Activated naive CD8-positive, alpha-beta T cell treated with anti-CD3 and anti-CD28 coated beads, Interleukin-2, amount 10 ng/mL, durations not matched to agents 7 days and 5 days (primary cell): ENCODE results near the gene ZNF512. TPM values are rescaled to one million over a fixed set of nuclear protein-coding genes. Genes with fewer than 3 reads are reported as not detected.
"Not testable (repeated sequence)": the region's sequence is repeated elsewhere in the genome, so short reads cannot be mapped to it uniquely, and the experiment has no call there.

Experiments
- ATAC-seq: fragments of 150-1000 bp; cut with Tn5 transposase; one replicate; pipeline ENCODE4 v1.10.0; 2021; ENCODE audit warnings: low read depth, moderate library complexity
- POLR2A ChIA-PET: fragments of 350-600 bp; sonication (Branson Sonifier 250); formaldehyde crosslinking; loops from one replicate; lab custom pipeline; 2021; ENCODE audit warnings: antibody characterized with exemption; lab: Charles Lee
- DNase-seq: peaks from one replicate; pipeline ENCODE4 v3.0.0; 2021
- H3K27ac Mint-ChIP-seq: one replicate; pipeline ENCODE4 v1.8.0; 2022; ENCODE audit warnings: mild to moderate bottlenecking, mixed read lengths
- H3K27me3 Mint-ChIP-seq: one replicate; pipeline ENCODE4 v1.8.0; 2022; ENCODE audit warnings: mild to moderate bottlenecking, moderate library complexity, mixed read lengths
- H3K36me3 Mint-ChIP-seq: one replicate; pipeline ENCODE4 v1.8.0; 2021; ENCODE audit warnings: mild to moderate bottlenecking, mixed read lengths
- H3K4me1 Mint-ChIP-seq: one replicate; pipeline ENCODE4 v1.8.0; 2021; ENCODE audit warnings: mixed read lengths
- H3K4me3 Mint-ChIP-seq: one replicate; pipeline ENCODE4 v1.8.0; 2022; ENCODE audit warnings: mild to moderate bottlenecking, moderate library complexity, mixed read lengths
- H3K9me3 Mint-ChIP-seq: one replicate; pipeline ENCODE4 v1.8.0; 2021; ENCODE audit warnings: mixed read lengths
- total RNA-seq, 2 experiments: library from RNA; stranded (reverse); gene quantifications; one replicate each; pipeline ENCODE4 v1.2.3, GENCODE V29; 2021

The ZNF512 gene
- total RNA-seq, 2 experiments from 2014 or later: 55.0 to 56.6 TPM

DNA sequence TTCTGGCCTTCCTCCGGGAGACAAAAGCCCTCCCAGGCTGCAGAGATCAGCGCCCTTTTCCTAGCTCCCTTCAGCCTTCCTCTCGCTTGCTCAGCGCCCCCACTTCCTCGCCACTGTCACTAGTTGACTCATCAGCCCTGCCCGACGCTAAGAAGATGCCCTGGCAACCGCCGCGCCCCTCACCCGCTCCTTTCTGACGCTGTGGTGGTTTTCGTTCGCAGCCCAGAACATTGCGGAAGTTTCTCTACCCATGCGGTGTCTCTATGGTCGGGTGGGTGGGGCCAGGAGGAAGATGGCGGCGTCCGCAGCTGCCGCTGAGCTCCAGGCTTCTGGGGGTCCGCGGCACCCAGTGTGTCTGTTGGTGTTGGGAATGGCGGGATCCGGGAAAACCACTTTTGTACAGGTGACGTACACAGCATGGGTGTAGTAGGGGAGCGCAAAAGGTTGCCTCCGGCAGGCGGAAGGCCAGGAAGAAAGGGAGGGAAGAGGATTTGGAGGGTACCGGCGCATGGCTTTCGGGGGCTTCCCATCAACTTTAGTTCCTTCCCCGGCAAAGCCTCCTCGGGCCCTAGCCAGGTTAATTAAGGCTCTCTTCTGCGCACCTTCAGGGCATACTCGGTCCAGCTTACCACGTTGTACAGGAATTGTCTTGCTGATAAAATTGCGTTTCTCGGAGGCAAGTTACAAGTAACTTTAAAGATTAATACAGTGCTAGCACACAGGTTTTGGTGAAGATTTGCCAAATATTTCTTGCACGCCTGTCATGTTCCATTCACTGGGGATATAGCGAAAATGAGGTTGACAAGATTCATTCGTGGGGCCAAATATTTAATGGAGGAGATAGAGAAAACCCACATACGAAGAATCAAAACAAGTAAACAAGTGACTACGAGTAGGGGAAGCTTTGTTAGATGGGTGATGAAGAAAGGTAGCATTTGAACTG, 46.2 kb downstream of the ZNF512 start, which contains the start of the genes CCDC121 and GPN1:
Gene CCDC121 (minus strand): TSS at position 246 of the 943 bp plus-strand sequence. CDS start 1,213 bp downstream, outside the sequence.
Gene GPN1 (plus strand): TSS at position 284 of the 943 bp plus-strand sequence. CDS start 9 bp downstream, at position 293.
- Mint-ChIP-seq H3K27me3 (no peaks in the 10 kb centered on the region), H3K4me3 (no peak within 1 kb of the TSS), H3K36me3 (peaks cover 27% of the 10 kb centered on the region), H3K4me1 (peaks cover 18% of the 10 kb centered on the region), H3K27ac (no peak within 1 kb of the TSS), H3K9me3 (no peaks in the 10 kb centered on the region)
- peak; percentile 98 for ATAC-seq
- peak; percentile 92 for DNase-seq
- POLR2A ChIA-PET: interaction anchor here (0.6 to 2.9 kb wide), 11 partner anchors 24 to 249 kb away, joined by 3 to 15 read pairs (median 4); partner anchors contain the start of genes NRBP1, PPM1G, SLC4A1AP and SUPT7L

DNA sequence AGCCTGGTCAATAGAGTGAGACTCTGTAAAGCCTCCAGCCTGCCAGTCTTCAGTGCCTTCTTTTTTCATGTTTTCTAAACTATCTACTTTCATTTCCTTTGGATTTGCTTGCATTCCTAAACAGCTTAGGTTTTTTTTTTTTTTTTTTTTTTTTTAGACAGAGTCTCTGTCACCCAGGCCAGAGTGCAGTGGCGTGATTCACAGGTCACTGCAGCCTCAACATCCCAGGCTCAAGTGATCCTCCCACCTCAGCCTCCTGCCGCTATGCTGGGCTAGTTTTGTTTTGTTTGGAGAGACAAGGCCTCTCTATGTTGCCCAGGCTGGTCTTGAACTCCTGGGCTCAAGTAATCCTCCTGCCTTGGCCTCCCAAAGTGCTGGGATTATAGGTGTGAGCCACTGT, 47.4 kb downstream of the ZNF512 start:
- DNase-seq, H3K27me3 Mint-ChIP-seq, H3K4me3 Mint-ChIP-seq, ATAC-seq, H3K27ac Mint-ChIP-seq, H3K9me3 Mint-ChIP-seq: not testable (repeated sequence)
- H3K36me3 Mint-ChIP-seq: peaks cover 33% of the 10 kb centered on the region
- POLR2A ChIA-PET: interaction anchor here (0.7 kb wide), 1 partner anchor 183 kb away, joined by 7 read pairs; no protein-coding TSS in a partner anchor
- H3K4me1 Mint-ChIP-seq: peaks cover 20% of the 10 kb centered on the region

DNA sequence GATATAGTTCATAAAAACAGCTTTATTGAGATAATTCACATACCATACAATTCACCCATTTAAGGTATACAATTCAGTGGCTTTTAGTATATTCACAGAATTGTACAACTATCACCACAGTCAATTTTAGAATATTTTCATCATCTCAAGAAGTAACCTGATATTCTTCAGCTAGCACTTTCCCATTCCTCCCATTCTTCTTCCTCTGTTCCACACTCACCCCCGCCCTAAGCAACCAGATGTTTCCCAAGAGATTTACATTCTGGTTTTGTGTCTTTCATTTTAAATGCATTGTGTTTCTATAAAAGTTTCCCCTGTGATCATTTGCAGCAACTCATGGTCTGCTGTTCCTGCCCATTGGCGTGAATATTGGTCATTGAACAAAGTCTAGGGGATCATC, 51.4 kb downstream of the ZNF512 start:
- H3K9me3 Mint-ChIP-seq: no peaks in the 10 kb centered on the region

DNA sequence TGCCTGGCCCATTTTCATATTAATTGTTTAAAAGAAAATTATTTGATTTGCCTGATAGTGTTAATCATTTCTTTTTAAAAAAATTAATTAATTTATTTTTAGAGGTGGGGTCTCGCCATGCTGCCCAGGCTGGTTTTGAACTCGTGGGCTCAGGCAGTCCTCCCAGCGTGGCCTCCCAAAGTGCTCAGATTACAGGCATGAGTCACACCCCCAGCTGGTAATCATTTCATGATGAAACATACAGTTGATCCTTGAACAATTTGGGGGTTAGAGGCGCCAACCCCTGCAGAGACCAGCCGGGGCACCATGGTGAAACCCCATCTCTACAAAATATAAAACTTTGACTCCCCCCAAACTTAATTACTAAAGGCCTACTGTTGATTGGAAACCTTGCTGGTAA, 53.9 kb downstream of the ZNF512 start:
- Mint-ChIP-seq H3K4me3 (no peak overlapping the region), H3K4me1 (peaks cover 14% of the 10 kb centered on the region), H3K36me3 (peaks cover 48% of the 10 kb centered on the region), H3K27me3 (no peaks in the 10 kb centered on the region), H3K27ac (no peak overlapping the region), H3K9me3 (no peaks in the 10 kb centered on the region)
- ATAC-seq (no peak), DNase-seq (no peak)
- POLR2A ChIA-PET: no interaction called here

More for the DNA sequence above, 51.4 kb downstream of the ZNF512 start:
- DNase-seq: no peak
- ATAC-seq: no peak
- no peaks in the 10 kb centered on the region for H3K27me3 Mint-ChIP-seq
- H3K4me1 Mint-ChIP-seq: peaks cover 15% of the 10 kb centered on the region
- no peak overlapping the region for H3K4me3 Mint-ChIP-seq
- H3K36me3 Mint-ChIP-seq: peaks cover 50% of the 10 kb centered on the region
- POLR2A ChIA-PET: no interaction called here
- no peak overlapping the region for H3K27ac Mint-ChIP-seq

DNA sequence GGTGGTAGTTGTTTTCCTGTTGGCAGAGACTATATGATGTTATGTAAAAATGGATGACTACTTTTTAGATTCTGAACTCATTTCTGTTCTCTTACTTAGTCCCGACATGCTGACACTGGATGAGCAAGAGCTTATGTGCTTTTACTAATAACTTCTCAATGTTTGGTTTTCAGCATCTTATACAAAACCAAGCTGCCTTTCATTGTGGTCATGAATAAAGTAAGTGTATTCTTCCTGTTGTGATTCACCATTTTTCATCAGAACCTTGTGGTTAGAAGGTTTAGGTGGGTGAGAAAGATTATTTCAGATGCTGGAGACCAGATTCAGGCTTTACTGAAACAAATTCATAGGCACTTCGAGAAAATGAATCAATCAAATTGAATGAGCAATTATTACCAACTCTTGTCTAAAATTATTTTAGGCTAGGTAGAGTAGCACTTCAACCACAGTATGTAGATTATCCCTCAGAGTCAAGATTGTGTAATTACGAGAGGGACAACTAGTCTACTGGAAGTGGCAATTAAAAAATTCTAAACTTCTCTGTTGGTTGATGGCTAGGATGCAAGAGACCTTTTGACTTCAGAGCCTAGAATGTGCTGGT, 55.3 kb downstream of the ZNF512 start:
- Mint-ChIP-seq H3K4me3 (peak overlapping the region; percentile 51), H3K36me3 (peaks cover 40% of the 10 kb centered on the region), H3K27me3 (no peaks in the 10 kb centered on the region), H3K27ac (peak overlapping the region; percentile 83), H3K9me3 (no peaks in the 10 kb centered on the region), H3K4me1 (peaks cover 14% of the 10 kb centered on the region)
- DNase-seq: no peak
- peak; percentile 80 for ATAC-seq
- POLR2A ChIA-PET: interaction anchor here (0.9 to 2.0 kb wide), 2 partner anchors 10 to 25 kb away, joined by 4 to 7 read pairs; partner anchors contain the start of genes SLC4A1AP and SUPT7L

DNA sequence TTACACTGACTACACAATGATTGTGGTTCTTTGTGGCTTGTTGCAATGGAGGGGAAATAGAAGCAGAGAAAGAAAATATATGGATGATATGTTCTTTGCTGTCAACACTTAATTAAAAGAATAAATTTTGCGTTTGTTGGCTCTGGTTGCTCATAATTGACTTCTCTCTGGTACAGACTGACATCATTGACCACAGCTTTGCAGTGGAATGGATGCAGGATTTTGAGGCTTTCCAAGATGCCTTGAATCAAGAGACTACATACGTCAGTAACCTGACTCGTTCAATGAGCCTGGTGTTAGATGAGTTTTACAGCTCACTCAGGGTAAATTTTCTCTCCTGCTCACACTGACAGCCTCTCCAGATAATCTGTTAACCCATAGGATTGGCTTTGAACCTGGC, 55.9 kb downstream of the ZNF512 start:
- DNase-seq (no peak), ATAC-seq (no peak)
- H3K27me3 Mint-ChIP-seq: no peaks in the 10 kb centered on the region
- peaks cover 36% of the 10 kb centered on the region for H3K36me3 Mint-ChIP-seq
- no peak overlapping the region for H3K27ac Mint-ChIP-seq
- H3K4me1 Mint-ChIP-seq: peaks cover 14% of the 10 kb centered on the region
- no peak overlapping the region for H3K4me3 Mint-ChIP-seq
- no peaks in the 10 kb centered on the region for H3K9me3 Mint-ChIP-seq
- POLR2A ChIA-PET: interaction anchor here (2.0 kb wide), 1 partner anchor 25 kb away, joined by 7 read pairs; the partner anchor contains the start of genes SLC4A1AP and SUPT7L

DNA sequence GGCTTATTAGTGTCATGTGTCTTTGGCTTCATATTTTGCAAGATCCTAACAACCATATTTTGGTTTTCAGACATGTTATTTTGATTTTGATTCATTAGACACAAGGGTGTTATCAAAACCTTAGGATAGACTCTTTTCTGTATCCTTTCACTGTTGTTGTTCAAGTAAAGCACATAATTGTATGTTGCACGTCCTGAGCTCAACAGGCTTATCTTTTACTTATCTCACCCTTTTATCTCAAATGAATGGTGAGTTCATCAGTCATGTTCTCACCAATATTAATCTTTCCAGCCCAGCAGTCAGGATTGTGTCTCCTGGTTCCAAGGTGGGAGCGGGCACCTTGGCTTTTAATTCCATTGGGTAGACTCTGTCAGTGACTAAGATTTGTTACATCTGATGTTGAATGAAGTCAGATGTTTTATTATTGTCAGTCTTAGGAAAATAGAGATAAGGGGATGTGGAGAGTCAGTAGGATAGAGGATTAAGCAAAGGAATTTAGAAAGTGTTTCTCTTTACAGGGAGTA, 57.9 kb downstream of the ZNF512 start:
- Mint-ChIP-seq H3K36me3 (peaks cover 18% of the 10 kb centered on the region), H3K4me1 (peaks cover 12% of the 10 kb centered on the region), H3K27ac (no peak overlapping the region), H3K27me3 (no peaks in the 10 kb centered on the region), H3K9me3 (no peaks in the 10 kb centered on the region), H3K4me3 (no peak overlapping the region)
- DNase-seq (no peak), ATAC-seq (no peak)
- POLR2A ChIA-PET: no interaction called here

DNA sequence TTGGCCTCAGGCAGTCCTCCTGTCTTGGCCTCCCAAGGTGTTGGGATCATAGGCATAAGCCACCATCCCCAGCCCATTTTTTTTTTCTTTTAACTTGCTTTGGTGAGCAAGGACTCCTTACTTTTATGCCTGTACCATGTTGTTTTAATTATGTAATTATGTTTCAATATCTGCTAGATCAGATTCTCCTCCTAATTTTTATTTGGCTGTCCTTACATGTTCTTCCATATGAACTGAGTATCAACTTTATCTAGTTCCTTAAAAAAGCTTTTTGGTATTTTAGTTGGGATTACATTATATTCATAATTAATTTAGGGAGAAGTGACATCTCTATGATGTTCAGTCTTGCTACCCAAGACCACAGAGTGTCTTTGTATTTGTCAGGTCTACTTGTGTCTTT, 62.4 kb downstream of the ZNF512 start:
- POLR2A ChIA-PET: no interaction called here
- Mint-ChIP-seq H3K9me3 (no peaks in the 10 kb centered on the region), H3K4me3 (no peak overlapping the region), H3K27me3 (no peaks in the 10 kb centered on the region), H3K4me1 (no peaks in the 10 kb centered on the region), H3K27ac (no peak overlapping the region), H3K36me3 (peaks cover 6% of the 10 kb centered on the region)
- DNase-seq (no peak), ATAC-seq (no peak)

DNA sequence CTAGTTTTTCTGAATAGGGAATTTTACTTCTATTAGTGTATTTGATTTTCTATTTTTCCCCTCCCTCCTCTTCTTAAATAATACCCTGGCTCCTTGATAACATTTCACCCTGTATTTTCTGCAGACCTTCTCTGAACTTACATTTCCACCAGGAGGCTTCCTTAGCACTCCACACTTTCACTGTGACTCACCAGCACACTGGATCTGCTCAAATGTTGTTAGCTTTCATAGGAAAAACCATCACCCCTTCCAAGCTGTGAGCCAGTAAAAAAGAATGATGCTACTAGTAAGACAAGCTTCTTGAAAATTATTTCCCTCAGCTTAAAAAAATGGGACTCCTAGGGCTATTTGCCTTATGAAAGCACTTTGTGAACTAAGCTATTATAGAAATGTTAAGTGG, 64.4 kb downstream of the ZNF512 start:
- no peak overlapping the region for H3K27ac Mint-ChIP-seq
- H3K4me1 Mint-ChIP-seq: no peaks in the 10 kb centered on the region
- H3K27me3 Mint-ChIP-seq: no peaks in the 10 kb centered on the region
- H3K9me3 Mint-ChIP-seq: no peaks in the 10 kb centered on the region
- peaks cover 6% of the 10 kb centered on the region for H3K36me3 Mint-ChIP-seq
- no peak for ATAC-seq
- DNase-seq: no peak
- H3K4me3 Mint-ChIP-seq: no peak overlapping the region
- POLR2A ChIA-PET: no interaction called here

DNA sequence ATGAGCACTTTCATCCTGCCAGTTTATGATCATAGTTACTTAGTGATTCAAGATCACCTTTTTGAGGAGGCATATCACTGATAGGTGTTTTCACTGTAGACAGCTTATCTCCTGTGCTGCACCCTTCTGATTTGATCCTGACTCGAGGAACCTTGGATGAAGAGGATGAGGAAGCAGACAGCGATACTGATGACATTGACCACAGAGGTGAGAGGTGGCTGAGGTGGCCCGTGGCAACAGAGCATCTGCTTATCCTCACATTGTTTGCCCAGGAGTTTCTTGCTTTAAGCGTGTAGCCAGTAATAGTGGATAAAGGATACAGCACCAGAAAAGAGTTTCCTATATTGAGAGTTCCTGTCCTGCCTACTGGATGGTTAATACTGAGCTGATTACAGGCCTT, 64.9 kb downstream of the ZNF512 start:
- ATAC-seq: no peak
- no peak overlapping the region for H3K27ac Mint-ChIP-seq
- POLR2A ChIA-PET: no interaction called here
- H3K27me3 Mint-ChIP-seq: no peaks in the 10 kb centered on the region
- H3K4me1 Mint-ChIP-seq: peaks cover 3% of the 10 kb centered on the region
- peaks cover 8% of the 10 kb centered on the region for H3K36me3 Mint-ChIP-seq
- H3K4me3 Mint-ChIP-seq: no peak overlapping the region
- no peak for DNase-seq
- H3K9me3 Mint-ChIP-seq: no peaks in the 10 kb centered on the region

DNA sequence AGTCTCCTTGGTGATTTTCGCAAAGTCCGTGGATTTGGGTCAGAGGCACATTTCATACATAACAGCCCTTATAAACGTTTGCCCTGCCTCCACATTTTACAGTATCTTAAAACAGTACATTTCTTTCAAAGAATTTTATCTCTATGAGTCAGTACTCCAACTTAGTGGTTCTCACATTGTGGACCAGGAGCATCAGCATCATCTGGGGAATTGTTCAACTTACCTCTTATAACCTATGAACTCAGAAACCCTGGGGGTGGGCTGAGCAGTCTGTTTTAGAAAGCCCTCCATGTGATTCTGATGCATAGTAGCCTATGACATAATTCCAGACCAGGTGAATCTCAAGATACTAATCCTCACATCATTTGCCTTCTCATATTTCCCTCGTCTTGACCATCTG, 68.2 kb downstream of the ZNF512 start:
- ATAC-seq (no peak), DNase-seq (no peak)
- Mint-ChIP-seq H3K4me3 (no peak overlapping the region), H3K9me3 (no peaks in the 10 kb centered on the region), H3K27me3 (no peaks in the 10 kb centered on the region), H3K36me3 (peaks cover 27% of the 10 kb centered on the region), H3K4me1 (peaks cover 6% of the 10 kb centered on the region), H3K27ac (no peak overlapping the region)
- POLR2A ChIA-PET: no interaction called here

DNA sequence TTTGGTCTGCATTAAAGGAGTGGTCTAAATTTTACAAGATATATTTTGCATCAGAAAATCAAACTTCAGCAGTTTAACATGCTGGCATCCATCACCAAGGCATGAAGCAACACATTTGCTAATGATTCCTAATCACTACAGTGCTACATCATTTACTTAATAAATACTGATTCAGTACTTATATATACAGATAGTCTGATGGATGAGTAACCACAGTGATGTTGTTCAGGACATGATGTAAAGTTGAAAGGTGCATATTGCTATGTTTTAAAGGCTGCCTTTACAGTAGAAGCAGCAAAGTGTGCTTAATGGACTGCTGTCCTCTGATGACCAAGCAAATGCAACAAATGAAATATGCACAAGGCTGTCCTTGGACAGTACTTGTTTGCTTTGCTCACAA, 69.5 kb downstream of the ZNF512 start:
- ATAC-seq (no peak), DNase-seq (no peak)
- peaks cover 32% of the 10 kb centered on the region for H3K36me3 Mint-ChIP-seq
- POLR2A ChIA-PET: no interaction called here
- H3K27ac Mint-ChIP-seq: peak overlapping the region; percentile 17
- no peaks in the 10 kb centered on the region for H3K27me3 Mint-ChIP-seq
- H3K4me1 Mint-ChIP-seq: peaks cover 6% of the 10 kb centered on the region
- no peak overlapping the region for H3K4me3 Mint-ChIP-seq
- H3K9me3 Mint-ChIP-seq: no peaks in the 10 kb centered on the region

DNA sequence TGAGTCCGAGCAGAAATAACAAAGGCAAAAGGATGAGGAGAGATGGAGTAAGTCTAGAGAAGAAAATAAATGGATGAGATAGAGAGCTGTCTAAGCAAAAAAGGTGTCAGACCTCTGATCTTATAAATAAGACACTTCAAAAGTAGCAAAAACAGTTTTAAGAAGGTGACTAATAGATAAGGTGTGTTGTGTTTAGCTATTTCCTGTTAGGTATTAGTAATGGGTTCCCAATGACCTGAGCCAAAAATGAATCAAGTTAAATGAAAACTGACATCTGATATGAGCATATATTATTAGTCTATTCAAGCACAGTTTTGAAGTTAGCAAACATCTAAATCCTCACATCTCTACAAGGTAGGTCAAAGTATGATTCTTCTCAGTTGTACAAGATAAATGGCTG, 69.9 kb downstream of the ZNF512 start:
- Mint-ChIP-seq H3K36me3 (peaks cover 30% of the 10 kb centered on the region), H3K27me3 (no peaks in the 10 kb centered on the region), H3K4me1 (peaks cover 6% of the 10 kb centered on the region), H3K4me3 (no peak overlapping the region), H3K27ac (peak overlapping the region; percentile 17), H3K9me3 (no peaks in the 10 kb centered on the region)
- ATAC-seq: no peak
- no peak for DNase-seq
- POLR2A ChIA-PET: interaction anchor here (0.6 kb wide), 1 partner anchor 24 kb away, joined by 3 read pairs; no protein-coding TSS in a partner anchor
